HG02852 (cell line): Measurements from ENCODE around the gene ASTL.
"Not testable (repeated sequence)": the region's sequence is repeated elsewhere in the genome, so short reads cannot be mapped to it uniquely, and the experiment has no call there.

Source experiments
- ATAC-seq: cut with Tn5 transposase; IDR thresholded peaks from one replicate; pipeline ENCODE4 v1.9.1; 2021; ENCODE audit warnings: mild to moderate bottlenecking, moderate library complexity; ENCODE audit not compliant: unreplicated experiment

ASTL gene

DNA sequence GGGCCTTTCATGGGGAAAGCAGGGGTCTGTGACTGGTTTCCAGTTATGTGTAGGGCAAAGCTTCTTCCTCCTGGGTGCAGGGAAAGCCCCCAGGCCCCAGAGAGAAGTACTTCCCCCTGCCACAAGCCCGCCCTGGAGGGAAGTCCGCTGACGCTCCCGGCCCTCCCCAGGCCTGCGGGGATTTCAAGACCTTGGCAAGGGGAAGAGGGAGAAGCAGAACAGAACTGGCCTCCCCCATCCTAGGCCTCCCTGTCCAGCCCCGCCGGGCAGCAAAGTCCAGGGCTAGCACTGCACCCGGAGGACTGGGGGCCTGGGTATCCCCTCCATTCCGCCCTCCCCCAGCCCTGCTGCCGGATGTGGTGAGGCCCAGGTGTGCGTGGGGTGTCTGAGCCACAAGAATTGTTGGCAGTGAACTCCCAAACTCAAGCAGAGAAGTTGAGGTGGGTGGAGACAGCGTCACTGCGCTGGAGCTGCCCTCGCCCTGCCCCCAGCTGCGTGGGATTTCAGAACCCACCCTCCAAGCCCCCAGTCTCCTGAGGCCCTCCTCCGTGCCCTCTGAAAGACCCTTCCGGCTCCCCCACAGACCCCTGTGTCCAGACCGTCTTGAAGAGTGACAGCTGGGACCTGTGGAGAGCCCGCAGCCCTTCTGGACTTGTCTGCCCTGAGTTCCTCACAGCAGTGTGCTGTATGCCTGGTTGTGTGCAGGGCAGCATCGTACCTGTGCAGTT lies 8.0 kb upstream of the ASTL start:
- ATAC-seq, result peak; percentile 36

DNA sequence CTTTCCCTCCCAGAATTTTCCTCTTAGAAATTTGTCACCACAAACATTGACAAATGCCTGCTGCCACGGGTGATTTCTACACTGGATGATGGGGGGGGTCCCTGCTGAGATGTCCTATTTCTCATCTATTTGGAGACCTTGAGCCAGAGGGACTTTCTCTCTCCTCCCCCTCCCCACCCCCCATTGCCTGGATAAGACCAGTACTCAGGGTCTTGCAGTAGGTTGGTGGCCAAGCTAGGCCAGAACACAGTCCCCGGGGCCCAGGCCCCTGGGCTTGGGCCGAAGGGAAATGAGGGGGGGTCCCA lies 7.5 kb upstream of the ASTL start:
- no peak for ATAC-seq

DNA sequence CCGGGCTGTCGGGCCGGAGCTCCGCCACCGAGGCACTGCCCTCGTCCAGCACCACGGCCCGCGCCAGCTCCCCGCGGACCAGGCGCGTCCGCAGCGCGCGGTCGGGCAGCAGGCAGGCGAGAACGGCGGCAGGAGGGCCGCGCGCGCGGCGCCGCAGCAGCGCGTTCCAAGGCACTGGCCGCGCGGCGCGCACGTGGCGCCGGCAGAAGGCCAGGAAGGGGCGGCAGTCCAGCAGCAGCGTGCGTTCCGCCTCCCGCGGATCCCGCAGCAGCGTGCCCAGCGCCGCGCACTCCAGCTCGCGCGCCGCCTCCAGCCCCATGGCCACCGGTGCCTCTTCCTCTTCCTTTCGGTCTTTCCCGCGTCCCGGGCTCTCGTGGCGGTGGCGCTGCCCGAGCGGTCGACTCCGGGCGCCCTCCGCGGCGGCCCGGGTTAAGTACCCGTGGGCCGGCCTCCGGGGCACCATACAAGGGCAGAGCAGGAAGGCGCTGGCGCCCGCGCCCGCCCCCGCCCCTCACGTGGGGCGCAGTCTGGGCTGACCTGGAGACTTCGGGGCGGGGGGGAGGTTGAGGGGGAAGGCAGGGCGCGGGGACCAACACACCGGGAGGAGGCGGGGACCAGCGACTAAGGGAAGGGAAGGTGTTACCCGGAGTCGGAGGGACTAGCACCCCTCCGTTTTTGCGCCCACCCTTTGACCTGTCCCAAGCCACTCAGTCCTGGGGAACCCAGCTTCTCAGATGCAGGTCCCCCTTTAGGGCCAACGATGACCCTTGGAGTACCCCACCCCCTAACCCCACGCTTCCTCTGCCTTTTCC lies 6.9 kb upstream of the ASTL start, which contains the start of gene DUSP2:
DUSP2 (minus strand) TSS at position 405 of the 812 bp plus-strand sequence; CDS start at position 319, 86 bp downstream.
- ATAC-seq, result peak; percentile 55

DNA sequence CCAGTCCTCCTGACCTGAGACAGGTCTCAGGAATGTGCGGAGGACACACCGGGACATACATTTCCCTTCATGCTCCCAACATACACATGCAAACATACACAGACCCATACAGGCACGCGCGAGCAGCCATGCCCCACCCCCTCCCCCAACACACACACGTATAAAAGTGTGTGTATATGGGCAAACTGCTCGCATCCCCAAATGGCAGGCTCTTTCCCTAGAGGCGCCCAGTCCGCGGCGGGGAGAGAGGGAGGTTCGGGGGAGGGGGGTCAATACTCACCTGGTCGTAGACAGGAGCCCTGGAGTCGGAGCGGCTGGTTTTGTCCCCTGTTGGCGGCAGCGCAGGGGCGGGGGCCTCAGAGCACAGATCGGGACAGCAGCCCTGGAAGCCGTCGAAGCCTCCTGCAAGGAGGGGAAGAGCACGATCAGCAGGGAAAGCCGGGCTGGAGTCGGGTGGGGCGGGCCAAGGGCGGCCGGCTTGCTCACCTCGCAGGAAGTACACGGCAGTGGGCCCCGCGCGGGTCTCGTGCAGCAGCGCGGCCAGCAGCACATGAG lies 6.3 kb upstream of the ASTL start:
- no peak for ATAC-seq

DNA sequence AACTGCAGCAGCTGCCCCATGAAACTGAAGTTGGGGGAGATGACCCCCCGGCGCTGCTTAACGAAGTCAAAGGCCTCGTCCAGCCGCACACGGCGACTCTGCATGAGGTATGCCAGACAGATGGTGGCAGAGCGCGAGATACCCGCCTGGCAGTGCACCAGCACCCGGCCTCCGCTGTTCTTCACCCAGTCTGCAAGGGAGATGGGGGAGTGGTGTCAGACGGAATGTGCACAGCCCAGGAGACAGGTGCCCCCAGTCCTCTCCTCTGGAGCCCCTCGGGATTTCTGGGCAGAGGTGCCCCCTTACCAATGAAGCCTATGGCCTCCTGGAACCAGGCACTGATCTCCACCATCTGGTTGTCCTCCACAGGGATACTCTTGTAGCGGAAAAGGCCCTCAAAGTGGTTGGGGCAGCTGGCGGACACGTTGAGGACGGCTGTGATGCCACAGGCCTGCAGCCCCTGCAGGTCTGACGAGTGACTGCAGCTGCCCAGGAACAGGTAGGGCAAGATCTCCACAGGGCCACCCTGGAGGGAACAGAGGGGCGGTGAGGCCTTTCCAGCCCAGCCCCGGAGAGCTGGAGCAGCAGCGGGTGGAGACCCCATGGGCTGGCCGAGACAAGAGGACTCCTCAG lies 5.7 kb upstream of the ASTL start:
- ATAC-seq, result no peak

DNA sequence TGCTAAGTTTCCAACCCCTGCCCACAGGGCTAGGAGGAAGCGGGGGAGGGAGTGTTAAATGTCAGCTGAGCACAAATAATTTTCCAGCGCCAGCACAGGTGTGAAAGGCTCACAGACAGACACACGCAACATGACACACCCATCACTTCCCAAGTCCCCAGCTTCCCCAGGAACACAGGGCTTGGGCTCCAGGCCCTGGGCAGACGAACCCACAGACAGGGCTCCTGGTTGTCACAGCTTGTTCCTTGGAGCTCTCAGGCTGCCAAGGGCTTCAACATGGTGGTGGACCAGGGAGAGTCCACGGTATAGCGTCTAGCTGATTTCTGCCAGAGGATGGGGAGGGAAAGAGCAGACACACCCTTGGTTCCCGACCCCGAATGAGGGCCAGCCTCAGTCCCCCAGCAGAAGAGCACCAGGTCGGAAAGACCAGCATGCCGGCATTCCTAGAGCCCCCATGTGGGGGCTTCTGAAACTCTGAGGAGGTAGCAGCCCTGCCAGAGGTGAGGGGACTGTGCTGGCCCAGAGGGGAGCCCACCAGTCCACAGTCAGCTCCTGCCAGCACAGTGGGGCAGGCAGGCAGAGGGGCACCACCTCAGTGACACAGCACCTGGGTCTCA lies 5.0 kb upstream of the ASTL start:
- ATAC-seq, result no peak

DNA sequence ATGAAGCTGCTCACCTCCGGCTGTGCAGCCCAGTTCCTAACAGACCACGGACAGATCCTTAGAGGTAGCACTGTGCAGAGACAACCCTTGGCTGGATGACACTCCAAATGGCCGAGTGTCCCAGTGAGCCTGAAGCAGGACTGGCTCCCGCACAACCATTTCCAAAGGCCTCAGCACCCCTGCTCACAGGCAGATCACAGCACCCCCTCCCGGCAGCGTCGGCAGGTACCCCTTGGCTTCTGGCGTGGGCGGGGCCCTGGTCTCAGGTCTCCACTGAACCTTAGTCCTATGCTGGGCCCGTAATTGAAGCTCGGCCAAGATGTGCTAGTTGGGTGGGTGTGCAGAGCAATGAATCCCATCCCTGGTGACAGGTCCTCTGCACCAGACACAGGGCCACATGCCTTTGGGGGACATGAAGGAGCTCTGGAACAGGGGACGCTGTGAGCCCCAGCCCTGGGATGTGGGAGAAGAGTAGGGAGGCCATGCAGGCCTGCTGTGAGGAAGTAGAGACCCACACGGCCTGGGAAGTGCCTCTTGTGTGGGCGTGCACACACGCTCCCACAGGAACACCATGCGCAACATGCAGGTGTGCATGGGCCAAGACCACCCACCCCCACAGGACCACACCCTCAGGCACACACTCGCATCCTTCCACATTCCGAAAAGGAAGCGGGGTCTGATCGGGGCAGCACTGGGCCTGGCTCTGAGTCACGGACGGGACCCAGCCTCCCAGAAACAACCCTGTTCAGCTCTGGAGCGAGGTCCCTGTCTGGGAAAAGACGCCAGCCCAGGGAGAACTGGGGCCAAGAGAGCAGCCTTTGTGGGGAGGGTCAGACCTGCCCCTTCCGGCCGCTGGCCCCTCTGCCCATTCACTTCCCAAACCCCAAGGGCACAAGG lies 4.2 kb upstream of the ASTL start:
- no peak for ATAC-seq

DNA sequence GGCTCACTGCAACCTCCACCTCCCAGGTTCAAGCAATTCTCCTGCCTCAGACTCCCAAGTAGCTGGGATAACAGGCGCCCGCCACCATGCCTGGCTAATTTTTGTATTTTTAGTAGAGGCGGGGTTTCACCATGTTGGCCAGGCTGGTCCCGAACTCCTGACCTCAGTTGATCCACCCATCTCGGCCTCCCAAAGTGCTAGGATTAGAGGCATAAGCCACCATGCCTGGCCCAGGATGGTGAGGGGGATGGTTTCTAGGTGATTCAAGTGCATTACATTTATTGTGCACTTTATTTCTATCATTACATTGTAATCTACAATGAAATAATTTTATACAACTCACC lies 3.3 kb upstream of the ASTL start:
- not testable (repeated sequence) for ATAC-seq

DNA sequence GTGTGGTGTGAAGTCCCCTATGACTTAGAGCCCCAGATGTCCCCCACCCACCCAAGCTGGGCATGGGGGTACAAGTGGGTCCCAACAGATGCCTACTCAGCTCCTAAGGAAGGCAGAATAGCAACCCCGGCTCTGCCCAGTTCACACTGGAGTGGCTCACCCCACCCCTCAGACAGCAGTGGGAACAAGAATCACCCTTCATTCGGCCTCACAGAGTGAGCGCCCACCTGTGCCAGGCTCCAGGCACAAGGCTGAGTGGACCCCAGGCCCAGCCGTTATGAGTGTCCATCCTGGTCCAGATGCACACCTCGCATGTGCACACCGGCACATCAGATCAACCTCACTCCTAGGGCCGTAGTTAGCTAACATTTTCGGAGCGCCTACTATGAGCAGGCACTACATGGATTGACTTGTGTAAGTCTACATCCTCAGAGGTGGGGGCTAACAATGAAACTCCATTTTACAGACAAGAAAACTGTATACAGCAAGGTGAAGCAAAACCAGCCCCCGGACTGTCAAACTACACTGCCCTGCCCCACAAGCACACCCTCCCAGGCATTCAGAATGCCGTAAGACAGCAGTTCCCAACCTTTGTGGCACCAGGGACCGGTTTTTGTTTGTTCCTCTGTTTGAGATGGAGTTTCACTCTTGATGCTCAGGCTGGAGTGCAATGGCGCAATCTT lies 2.8 kb upstream of the ASTL start:
- ATAC-seq, result no peak

DNA sequence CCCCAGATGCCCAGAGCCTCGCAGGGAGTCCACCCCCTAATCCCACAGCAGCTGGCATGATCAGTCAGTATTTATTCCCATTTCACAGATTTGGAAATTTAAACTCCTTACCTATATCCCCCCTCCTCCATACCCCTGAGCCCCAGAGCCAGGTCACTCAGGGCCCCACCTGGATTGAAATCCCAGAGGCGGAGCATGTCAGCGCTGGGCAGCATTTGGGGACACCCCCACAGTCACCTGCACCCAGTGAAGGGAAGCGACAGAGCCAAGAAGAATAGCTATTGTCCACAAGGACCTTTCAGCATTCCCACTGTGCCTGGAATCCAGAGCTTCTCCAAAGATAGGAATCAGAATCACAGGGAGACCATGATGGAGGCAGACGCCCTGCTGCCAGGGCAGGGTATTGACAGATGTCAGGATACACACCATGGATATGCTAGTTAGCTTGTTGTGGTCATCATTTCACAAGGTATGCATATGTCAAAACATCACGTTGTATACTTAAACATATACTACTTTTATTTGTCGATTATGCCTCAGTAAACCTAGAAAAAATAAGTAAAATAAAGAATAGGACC lies 968 bp upstream of the ASTL start:
- no peak for ATAC-seq

DNA sequence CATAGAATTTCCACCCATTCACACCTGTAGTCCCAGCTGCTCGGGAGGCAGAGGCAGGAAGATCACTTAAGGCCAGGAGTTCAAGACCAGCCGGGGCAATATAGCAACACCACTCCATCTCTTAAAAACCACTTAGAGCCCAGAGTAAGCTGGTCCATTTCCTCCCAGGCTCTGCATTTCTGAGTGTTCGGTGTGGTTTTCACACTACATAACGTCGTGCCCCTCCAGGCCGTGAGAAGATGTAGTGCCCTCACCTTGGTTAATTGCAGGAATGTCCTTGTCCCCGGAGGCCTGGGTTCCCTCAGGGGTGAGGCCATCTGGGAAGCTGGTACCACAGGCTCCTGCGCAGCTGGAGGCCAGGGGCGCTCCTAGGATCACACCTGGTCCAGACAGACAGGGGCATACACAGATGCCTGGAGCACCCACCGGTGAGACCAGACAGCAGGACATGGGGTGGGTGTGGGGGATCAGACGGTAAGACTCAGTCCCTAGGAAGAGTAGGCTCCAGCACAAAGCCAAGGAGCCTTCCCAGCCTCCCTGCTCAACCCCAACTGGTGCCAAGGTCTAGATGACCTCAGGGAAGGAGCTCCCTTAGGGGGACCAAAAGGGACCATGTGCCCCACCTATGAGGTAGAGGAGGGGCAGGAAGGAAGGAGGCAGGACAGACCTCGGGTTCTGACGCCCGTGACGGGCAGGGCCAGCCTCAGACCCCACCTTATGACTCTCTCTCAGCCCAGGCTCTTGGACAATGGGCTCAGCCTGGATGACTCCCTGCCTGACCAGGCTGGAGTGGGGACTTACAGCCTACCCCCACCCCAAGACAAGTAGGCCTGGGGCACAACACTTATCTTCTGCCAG lies 752 bp downstream of the ASTL start:
- ATAC-seq, result no peak

DNA sequence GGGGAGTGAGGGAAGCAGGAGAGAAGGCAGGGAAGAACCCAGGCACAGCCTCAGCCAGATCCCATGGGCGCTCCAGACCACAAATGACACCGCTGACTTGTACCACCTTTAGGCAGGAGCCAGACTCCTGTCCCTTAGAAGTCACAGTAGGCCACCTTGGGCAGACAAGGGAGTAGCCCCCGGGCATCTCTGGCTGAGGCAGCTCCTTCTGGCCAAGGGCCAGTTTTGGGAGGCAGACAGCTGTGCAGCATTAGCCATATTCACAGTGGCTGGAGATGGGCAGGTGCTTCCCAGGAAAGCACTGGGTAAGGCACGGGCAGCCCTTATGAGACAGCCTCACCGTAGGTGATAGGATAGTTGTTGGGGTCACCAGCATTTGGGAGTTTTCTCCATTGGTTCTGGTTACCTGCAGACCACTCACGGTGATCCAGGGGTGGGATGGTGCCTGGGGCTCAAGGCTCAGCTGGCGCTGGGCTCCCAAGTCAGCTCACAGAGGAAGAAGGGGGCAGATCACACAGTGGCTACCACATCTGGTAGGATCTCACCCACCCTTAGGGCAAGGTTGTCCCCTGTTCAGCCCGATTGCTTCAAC lies 2.1 kb downstream of the ASTL start:
- ATAC-seq, result no peak

DNA sequence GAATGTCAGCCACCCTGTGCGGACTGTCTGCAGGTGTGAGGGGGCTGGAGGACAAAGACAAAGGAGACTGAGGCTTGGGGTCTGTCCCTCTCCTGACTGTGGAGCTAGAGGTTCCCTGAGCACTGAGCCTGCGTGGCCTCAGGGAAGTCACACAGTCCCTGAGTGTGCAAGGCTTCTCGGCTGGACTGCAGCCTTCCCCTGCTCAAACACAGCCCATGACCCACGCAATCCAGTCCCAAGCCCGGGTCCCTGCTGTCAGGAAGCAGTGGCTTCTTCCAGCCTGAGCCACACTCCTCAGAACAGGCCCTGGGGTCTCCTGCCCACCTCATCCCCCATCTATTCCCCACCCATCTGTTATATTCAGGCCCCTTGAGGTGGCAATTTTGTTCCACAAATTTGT lies 2.7 kb downstream of the ASTL start:
- no peak for ATAC-seq

DNA sequence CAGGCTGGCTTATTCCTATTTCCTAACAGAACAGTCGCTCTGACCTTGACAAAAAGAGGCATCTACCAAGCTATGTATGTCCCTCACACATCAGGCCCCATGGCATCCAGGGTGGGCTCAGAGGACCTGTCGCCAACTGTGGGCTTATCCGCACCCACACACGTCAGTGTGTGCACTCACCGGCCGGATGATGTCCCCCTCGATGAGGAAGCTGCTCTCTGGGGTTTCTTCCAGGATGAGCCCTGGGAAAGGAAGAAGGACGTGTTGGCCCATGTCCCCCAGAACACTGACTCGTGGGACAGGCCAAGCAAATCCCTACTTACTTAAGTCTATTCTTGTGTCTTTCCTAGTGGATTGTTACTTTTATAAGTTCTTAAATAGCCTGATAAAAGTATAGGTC lies 3.1 kb downstream of the ASTL start:
- ATAC-seq, result no peak

DNA sequence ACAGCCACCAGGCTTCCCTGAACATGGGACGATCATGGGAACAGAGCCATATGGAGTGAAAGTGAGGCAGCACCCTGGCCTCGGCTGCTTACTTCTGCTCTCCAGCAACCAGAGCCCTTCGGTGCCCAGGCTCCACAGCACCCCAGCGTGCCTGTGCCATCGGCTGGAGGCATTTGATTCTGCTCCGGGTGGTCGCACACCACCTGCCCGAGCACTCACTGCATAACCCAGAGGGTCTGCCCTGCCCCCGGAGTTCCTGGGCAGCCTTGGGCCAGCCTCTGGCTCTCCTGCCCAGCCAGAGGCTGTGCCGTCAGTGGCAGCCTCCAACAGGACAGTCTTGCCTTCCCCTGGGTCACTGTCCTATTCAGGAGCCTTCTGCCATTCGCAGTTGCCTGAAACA lies 3.9 kb downstream of the ASTL start:
- no peak for ATAC-seq

DNA sequence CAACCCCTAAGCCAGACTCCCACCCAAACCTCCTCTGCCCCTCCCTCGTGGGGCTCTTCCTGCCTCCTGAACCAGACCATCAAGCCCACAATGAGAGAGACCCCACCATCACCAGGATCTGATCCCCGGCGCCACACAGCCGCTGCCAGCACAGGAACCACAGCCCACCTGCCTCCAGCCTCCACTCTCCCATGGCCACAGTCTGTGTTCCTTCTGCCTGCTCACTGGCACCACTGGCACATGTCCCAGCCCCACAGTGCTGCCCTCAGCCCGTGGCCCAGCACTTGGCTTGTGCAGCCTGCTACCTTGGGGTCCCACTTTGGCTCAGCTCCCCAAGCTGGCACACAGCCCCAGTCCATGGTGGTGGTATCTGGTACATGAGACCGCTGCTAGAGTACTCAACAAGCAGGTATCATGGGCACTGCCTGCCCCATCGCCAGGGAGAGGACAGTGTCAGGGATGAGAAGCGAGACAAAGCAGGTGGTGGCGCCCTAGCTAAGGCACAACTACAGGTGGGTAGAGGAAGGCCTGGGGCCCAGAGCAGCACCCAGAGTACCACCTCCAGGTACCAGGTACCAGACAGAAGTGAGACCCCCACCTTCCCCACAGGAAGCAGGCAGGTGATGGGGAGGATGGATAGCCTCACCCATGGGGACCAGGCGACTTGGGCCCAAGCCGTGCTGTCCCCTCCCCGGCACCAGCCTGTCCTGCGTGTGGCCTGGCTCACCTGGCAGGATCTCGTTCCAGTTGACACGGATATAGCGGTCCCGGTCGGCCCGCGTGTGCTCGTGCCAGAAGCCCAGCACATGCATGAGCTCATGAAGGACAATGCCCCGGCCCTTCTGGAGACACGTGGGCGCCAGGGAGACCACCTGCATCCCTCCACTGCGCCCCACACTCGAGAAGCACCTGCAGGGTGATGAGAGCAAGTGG lies 6.2 kb downstream of the ASTL start:
- no peak for ATAC-seq

DNA sequence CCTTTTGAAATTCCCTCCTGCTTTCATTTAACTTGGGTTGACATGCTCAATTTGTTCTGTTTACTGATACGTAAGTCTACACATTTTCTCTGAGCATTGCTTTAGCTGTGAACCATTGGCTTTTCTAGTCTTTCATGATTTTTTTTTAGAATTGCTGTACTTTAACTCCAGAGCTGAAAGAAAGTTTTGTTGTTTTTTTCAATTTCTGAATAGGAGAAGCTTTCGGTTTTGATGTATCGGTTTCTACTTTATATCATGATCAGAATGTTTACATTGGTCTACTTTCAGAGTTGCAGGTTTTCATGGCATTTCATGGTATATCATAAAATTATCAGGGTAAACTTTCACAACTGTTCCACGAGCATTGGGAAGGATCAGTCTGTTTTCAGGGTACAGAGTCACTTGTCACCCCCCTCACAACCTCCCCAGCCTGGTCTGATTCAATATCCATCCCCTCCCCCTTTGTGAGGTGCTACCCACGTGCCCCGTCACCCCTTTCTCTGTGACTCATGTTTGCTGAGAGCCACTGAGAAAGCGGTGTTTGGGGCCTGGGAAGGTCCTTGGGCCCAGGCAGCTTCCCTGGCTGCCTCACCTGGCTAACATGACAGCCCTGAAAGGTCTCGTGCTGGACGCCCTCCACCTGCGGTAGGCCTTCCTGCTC lies 7.0 kb downstream of the ASTL start:
- ATAC-seq, result no peak
